Neural progenitor cell (in vitro differentiated cells): ENCODE data around the gene PLAAT2. TPM values are rescaled to one million over a fixed set of nuclear protein-coding genes. Genes with fewer than 3 reads are reported as not detected.

Source experiments
- DNase-seq: peaks from one replicate; pipeline ENCODE4 v3.0.0-alpha.2; 2016; ENCODE audit warnings: low spot score
- H2AFZ ChIP-seq: fragments of 200-600 bp; sonication (generic); replicated peaks from 2 replicates; pipeline ENCODE4 v1.6.1; 2016; ENCODE audit warnings: antibody characterized with exemption
- H3F3A ChIP-seq: fragments of 200-600 bp; sonication (generic); 2 replicates; pipeline ENCODE4 v1.6.1; 2016; ENCODE audit warnings: antibody characterized with exemption, low read depth
- H3K27ac ChIP-seq: fragments of 200-600 bp; sonication (generic); 2 replicates; pipeline ENCODE4 v1.5.1; 2016; ENCODE audit warnings: mild to moderate bottlenecking
- H3K27me3 ChIP-seq: fragments of 200-600 bp; sonication (generic); 2 replicates; pipeline ENCODE4 v1.6.1; 2016; ENCODE audit warnings: mild to moderate bottlenecking, moderate library complexity
- H3K36me3 ChIP-seq: fragments of 200-600 bp; sonication (generic); 2 replicates; pipeline ENCODE4 v1.5.1; 2016
- H3K4me1 ChIP-seq: fragments of 200-600 bp; sonication (generic); 2 replicates; pipeline ENCODE4 v1.6.1; 2016; ENCODE audit warnings: mixed run types
- H3K4me2 ChIP-seq: fragments of 200-600 bp; sonication (generic); 2 replicates; pipeline ENCODE4 v1.6.1; 2016
- H3K4me3 ChIP-seq: fragments of 200-600 bp; sonication (generic); 2 replicates; pipeline ENCODE4 v1.5.1; 2016
- H3K79me2 ChIP-seq: fragments of 200-600 bp; sonication (generic); 2 replicates; pipeline ENCODE4 v1.6.1; 2016; ENCODE audit warnings: low read depth
- H3K9ac ChIP-seq: fragments of 200-600 bp; sonication (generic); 2 replicates; pipeline ENCODE4 v1.6.1; 2016
- H3K9me3 ChIP-seq: fragments of 200-600 bp; sonication (generic); 2 replicates; pipeline ENCODE4 v1.5.1; 2016; ENCODE audit warnings: low read depth
- H4K20me1 ChIP-seq: fragments of 200-600 bp; sonication (generic); 2 replicates; pipeline ENCODE4 v1.6.1; 2016; ENCODE audit warnings: low read depth
- H3K27ac Mint-ChIP-seq: 3 replicates; pipeline ENCODE4 v1.8.0; 2021; ENCODE audit warnings: mixed read lengths
- H3K27me3 Mint-ChIP-seq: 2 replicates; pipeline ENCODE4 v1.8.0; 2022; ENCODE audit warnings: low read depth, mild to moderate bottlenecking, inconsistent platforms, moderate library complexity, mixed read lengths; ENCODE audit not compliant: insufficient read depth
- H3K36me3 Mint-ChIP-seq: 3 replicates; pipeline ENCODE4 v1.8.0; 2021; ENCODE audit warnings: mixed read lengths
- H3K4me1 Mint-ChIP-seq: 3 replicates; pipeline ENCODE4 v1.8.0; 2021; ENCODE audit warnings: mixed read lengths
- H3K4me3 Mint-ChIP-seq: 3 replicates; pipeline ENCODE4 v1.8.0; 2021; ENCODE audit warnings: mild to moderate bottlenecking, moderate library complexity, mixed read lengths
- H3K9me3 Mint-ChIP-seq: 3 replicates; pipeline ENCODE4 v1.8.0; 2020; ENCODE audit warnings: mixed read lengths
- CTCF ChIP-seq: fragments of 200-600 bp; sonication (generic); IDR thresholded peaks from 2 replicates; pipeline ENCODE4 v1.5.1; 2017; ENCODE audit warnings: antibody characterized with exemption, mild to moderate bottlenecking
- EZH2 ChIP-seq: fragments of 200-600 bp; sonication (generic); IDR thresholded peaks from 2 replicates; pipeline ENCODE4 v1.6.1; 2017; ENCODE audit warnings: antibody characterized with exemption, mild to moderate bottlenecking, moderate library complexity
- EZH2phosphoT487 ChIP-seq: fragments of 200-600 bp; sonication (generic); IDR thresholded peaks from 2 replicates; pipeline ENCODE4 v1.6.1; 2017; ENCODE audit warnings: antibody characterized with exemption
- total RNA-seq: library from RNA; depleted of rRNA; stranded (reverse); fragments of >200 nt; gene quantifications from 2 replicates; pipeline ENCODE4 v1.2.3, GENCODE V29; 2015; ENCODE audit warnings: low replicate concordance

Gene PLAAT2
- total RNA-seq, 1 donor from 2014 or later: not detected

- Histone ChIP-seq H3K4me3 (no peak overlapping the region), H4K20me1 (no peaks in the 10 kb centered on the region), H3K79me2 (no peaks in the 10 kb centered on the region), H2AFZ (no peak overlapping the region), H3K36me3 (no peaks in the 10 kb centered on the region), H3K4me1 (no peaks in the 10 kb centered on the region), H3K27ac (no peak overlapping the region), H3K9ac (no peak overlapping the region), H3K9me3 (no peaks in the 10 kb centered on the region), H3F3A (no peaks in the 10 kb centered on the region), H3K27me3 (no peaks in the 10 kb centered on the region), H3K4me2 (no peak overlapping the region)
- Mint-ChIP-seq H3K27ac (no peak overlapping the region), H3K4me1 (no peaks in the 10 kb centered on the region), H3K9me3 (peaks cover 2% of the 10 kb centered on the region), H3K27me3 (peaks cover 8% of the 10 kb centered on the region), H3K4me3 (no peak overlapping the region), H3K36me3 (no peaks in the 10 kb centered on the region)
- TF ChIP-seq CTCF (no peak), EZH2 (no peak), EZH2phosphoT487 (no peak)
- DNase-seq: no peak
Observed at GRCh38 chr11:63517156-63517555, 46.0 kb downstream of the PLAAT2 start.

GRCh38 chr11:63516109-63516508, 47.1 kb downstream of the PLAAT2 start:
- no peak overlapping the region for H2AFZ ChIP-seq
- H3K4me3 ChIP-seq: no peak overlapping the region
- H3K36me3 ChIP-seq: no peaks in the 10 kb centered on the region
- DNase-seq: no peak
- Mint-ChIP-seq H3K27me3 (peaks cover 8% of the 10 kb centered on the region), H3K4me1 (peaks cover 5% of the 10 kb centered on the region), H3K4me3 (no peak overlapping the region), H3K9me3 (peaks cover 2% of the 10 kb centered on the region), H3K36me3 (no peaks in the 10 kb centered on the region), H3K27ac (no peak overlapping the region)
- H3K79me2 ChIP-seq: no peaks in the 10 kb centered on the region
- peaks cover 4% of the 10 kb centered on the region for H3K4me1 ChIP-seq
- no peak overlapping the region for H3K4me2 ChIP-seq
- H3F3A ChIP-seq: no peaks in the 10 kb centered on the region
- no peaks in the 10 kb centered on the region for H4K20me1 ChIP-seq
- H3K9me3 ChIP-seq: no peaks in the 10 kb centered on the region
- TF ChIP-seq EZH2 (no peak), CTCF (no peak), EZH2phosphoT487 (no peak)
- no peak overlapping the region for H3K9ac ChIP-seq
- no peak overlapping the region for H3K27ac ChIP-seq
- H3K27me3 ChIP-seq: no peaks in the 10 kb centered on the region

- no peak for TF ChIP-seq EZH2phosphoT487
- Histone ChIP-seq H3K36me3 (no peaks in the 10 kb centered on the region), H3K4me2 (no peak overlapping the region), H3F3A (no peaks in the 10 kb centered on the region), H3K27me3 (no peaks in the 10 kb centered on the region), H3K4me1 (peaks cover 8% of the 10 kb centered on the region), H3K27ac (no peak overlapping the region), H2AFZ (no peak overlapping the region), H4K20me1 (no peaks in the 10 kb centered on the region), H3K9me3 (no peaks in the 10 kb centered on the region), H3K79me2 (no peaks in the 10 kb centered on the region), H3K4me3 (no peak overlapping the region), H3K9ac (no peak overlapping the region)
- Mint-ChIP-seq H3K9me3 (no peaks in the 10 kb centered on the region), H3K36me3 (no peaks in the 10 kb centered on the region), H3K4me1 (peaks cover 8% of the 10 kb centered on the region), H3K27me3 (peaks cover 4% of the 10 kb centered on the region), H3K4me3 (no peak overlapping the region), H3K27ac (no peak overlapping the region)
- no peak for DNase-seq
Observed at GRCh38 chr11:63512816-63513215, 50.4 kb downstream of the PLAAT2 start.

GRCh38 chr11:63511048-63511748, 52.0 kb downstream of the PLAAT2 start:
- Mint-ChIP-seq H3K4me3 (no peak overlapping the region), H3K27ac (no peak overlapping the region), H3K4me1 (peaks cover 8% of the 10 kb centered on the region), H3K9me3 (no peaks in the 10 kb centered on the region), H3K27me3 (peaks cover 4% of the 10 kb centered on the region), H3K36me3 (no peaks in the 10 kb centered on the region)
- Histone ChIP-seq H3K9ac (no peak overlapping the region), H3K4me1 (peaks cover 8% of the 10 kb centered on the region), H3K4me2 (no peak overlapping the region), H3K79me2 (no peaks in the 10 kb centered on the region), H3K36me3 (no peaks in the 10 kb centered on the region), H4K20me1 (no peaks in the 10 kb centered on the region), H3K9me3 (no peaks in the 10 kb centered on the region), H3K4me3 (no peak overlapping the region), H3K27me3 (no peaks in the 10 kb centered on the region), H3F3A (no peaks in the 10 kb centered on the region), H3K27ac (no peak overlapping the region), H2AFZ (no peak overlapping the region)
- DNase-seq: peak; percentile 33
- no peak for TF ChIP-seq CTCF
- no peak for TF ChIP-seq EZH2phosphoT487
- TF ChIP-seq EZH2: no peak
